Upper lobe of left lung (tissue), 4 donors: ENCODE results near the gene ANKRD10.

Source experiments
- CTCF ChIP-seq, 6 experiments: fragments of 450-650 bp in 4 of 6; fragments of 200-600 bp in 2 of 6; sonication (generic) in 2 of 6; IDR thresholded peaks; one replicate each; pipeline ENCODE4 v1.5.1; 2016 to 2019; ENCODE audit warnings: antibody characterized with exemption in 6 of 6
- EP300 ChIP-seq, 4 donors: sonication (generic); formaldehyde crosslinking; IDR thresholded peaks; one replicate each; pipeline ENCODE4 v1.5.1; 2017; ENCODE audit warnings: antibody characterized with exemption in 4 of 4, control low read depth in 2 of 4
- POLR2A ChIP-seq, 4 donors: fragments of 450-650 bp; IDR thresholded peaks; one replicate each; pipeline ENCODE4 v1.5.1; 2016 to 2017; ENCODE audit warnings: antibody characterized with exemption in 4 of 4, mild to moderate bottlenecking in 2 of 4
- POLR2AphosphoS5 ChIP-seq, 2 donors: sonication (generic); formaldehyde crosslinking; IDR thresholded peaks; one replicate each; pipeline ENCODE4 v1.5.1; 2017; ENCODE audit warnings: antibody characterized with exemption in 2 of 2

DNA sequence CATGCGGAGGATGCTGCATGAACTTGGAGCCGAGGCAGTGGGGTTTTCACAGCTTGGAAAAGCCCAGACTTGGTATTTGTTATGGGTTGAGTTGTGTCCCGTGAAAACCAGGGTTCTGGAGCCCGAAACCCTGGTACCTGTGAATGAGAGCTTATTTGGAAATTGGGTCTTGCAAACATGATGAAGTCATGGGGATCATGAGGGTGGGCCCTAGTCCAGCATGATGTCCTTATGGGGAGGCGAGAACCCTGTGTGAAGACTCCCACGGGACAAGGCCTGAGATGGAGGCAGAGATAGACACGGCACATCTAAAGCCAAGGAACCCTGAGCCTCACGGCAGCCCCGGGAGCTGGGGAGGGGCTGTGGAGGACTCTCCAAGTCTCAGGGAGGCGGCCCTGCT lies 82.3 kb downstream of the ANKRD10 start:
- TF ChIP-seq CTCF (IDR thresholded peaks at IDR 0.05) = no peak
- no peak for TF ChIP-seq POLR2A (IDR thresholded peaks at IDR 0.05)
- TF ChIP-seq EP300 (IDR thresholded peaks at IDR 0.05) = no peak
- no peak for TF ChIP-seq POLR2AphosphoS5 (IDR thresholded peaks at IDR 0.05)
